GM21390 (cell line): ENCODE results near the gene NIN.
"Not testable (repeated sequence)": the region's sequence is repeated elsewhere in the genome, so short reads cannot be mapped to it uniquely, and the experiment has no call there.

ENCODE experiments used
- ATAC-seq: cut with Tn5 transposase; IDR thresholded peaks from one replicate; pipeline ENCODE4 v1.9.1; 2021; ENCODE audit not compliant: unreplicated experiment

The NIN gene

DNA sequence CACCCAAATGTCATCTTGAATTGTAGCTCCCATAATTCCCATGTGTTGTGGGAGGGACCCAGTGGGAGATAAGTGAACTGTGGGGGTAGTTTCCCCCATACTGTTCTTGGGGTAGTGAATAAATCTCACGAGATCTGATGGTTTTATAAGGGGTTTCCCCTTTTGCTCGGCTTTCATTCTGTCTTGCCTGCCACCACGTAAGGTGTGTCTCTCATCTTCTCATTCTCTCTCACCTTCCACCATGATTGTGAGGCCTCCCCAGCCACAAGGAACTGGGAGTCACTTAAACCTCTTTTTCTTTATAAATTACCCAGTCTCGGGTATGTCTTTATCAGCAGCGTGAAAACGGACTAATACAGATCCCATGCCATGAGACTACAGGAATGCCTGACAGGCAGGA lies 11.7 kb downstream of the NIN start:
- not testable (repeated sequence) for ATAC-seq

GRCh38 chr14:50816395-50817047 lies 14.4 kb downstream of the NIN start:
- no peak for ATAC-seq

DNA sequence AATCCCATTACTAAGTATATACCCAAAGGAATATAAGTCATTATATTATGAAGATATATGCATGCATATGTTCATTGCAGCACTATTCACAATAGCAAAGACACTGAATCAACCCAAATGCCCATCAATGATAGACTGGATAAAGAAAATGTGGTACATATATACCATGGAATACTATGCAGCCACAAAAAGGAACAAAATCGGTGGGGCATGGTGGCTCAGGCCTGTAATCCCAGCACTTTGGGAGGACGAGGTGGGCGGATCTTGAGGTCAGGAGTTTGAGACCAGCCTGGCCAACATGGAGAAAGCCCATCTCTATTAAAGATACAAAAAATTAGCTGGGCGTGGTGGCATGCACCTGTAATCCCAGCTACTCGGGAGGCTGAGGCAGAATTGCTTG lies 15.4 kb downstream of the NIN start:
- ATAC-seq, result not testable (repeated sequence)

DNA sequence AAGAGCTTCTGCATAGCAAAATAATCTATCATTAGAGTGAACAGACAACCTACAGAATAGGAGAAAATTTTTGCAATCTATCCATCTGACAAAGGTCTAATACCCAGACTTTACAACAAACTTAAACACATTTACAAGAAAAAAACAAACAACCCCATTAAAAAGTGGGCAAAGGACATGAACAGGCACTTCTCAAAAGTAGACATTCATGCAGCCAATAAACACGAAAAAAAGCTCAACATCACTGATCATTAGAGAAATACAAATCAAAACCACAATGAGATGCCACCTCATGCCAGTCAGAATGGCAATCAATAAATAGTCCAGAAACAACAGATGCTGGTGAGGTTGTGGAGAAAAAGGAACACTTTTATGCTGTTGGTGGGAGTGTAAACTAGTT lies 15.9 kb downstream of the NIN start:
- ATAC-seq, result not testable (repeated sequence)

- no peak for ATAC-seq
These were observed 16.8 kb downstream of the NIN start for GRCh38 chr14:50814161-50814560.

GRCh38 chr14:50813544-50813863 lies 17.5 kb downstream of the NIN start:
- peak; percentile 58 for ATAC-seq

- peak; percentile 14 for ATAC-seq
These were observed 18.0 kb downstream of the NIN start for GRCh38 chr14:50812856-50813543.

GRCh38 chr14:50812180-50812579 lies 18.8 kb downstream of the NIN start:
- no peak for ATAC-seq

DNA sequence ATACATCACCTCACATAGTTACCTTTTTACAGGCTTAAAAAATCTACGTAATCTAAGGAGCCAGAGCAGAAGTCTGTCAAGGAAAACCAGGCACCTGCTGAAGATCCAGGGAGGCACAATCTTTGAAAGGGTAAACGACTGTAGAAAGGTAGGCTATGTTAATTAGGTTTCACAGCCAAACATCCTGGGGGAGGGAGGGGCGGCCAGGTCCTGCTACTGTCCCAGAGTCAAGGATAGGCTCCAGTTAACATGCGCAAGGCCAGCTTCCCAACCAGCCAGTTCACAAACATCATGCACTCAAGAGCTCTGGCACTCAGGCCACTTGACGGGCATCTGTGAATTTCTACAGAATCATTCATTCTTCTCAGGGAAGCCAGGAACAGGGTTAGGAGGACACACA lies 22.9 kb downstream of the NIN start:
- no peak for ATAC-seq

DNA sequence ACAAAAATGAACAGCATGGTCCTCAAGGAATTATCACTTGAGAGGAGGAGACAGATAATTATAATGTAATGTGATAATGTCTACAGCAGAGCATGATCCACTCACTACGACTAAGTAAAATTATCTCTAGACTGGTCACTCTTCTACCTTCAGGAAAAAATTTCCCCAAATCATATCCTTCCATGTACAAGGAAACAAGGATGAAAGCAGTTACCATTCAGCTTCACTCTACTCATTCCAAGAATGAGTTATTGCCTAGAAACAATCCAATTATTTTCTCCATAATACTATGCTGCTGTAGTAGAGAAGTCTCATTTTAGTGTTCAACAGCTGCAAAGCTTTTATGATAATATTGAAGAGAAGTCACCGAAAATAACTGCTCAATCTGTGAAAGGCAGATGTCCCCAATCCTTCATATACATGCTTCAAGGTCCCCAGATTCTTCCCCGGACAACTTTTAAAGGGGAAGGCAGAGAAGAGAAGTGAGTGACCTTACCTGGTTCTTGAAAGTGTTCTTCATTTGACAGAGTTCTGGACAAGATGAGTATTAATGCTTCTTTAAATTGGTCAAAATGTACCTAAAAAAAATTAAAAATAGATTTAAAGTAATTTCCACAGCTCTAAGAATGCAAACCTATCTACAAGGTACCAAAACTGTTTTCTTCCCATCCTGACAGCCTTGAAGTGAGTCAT lies 24.6 kb downstream of the NIN start:
- ATAC-seq, result no peak

GRCh38 chr14:50805396-50805795 lies 25.6 kb downstream of the NIN start:
- no peak for ATAC-seq

GRCh38 chr14:50804181-50804721 lies 26.7 kb downstream of the NIN start:
- ATAC-seq, result no peak

DNA sequence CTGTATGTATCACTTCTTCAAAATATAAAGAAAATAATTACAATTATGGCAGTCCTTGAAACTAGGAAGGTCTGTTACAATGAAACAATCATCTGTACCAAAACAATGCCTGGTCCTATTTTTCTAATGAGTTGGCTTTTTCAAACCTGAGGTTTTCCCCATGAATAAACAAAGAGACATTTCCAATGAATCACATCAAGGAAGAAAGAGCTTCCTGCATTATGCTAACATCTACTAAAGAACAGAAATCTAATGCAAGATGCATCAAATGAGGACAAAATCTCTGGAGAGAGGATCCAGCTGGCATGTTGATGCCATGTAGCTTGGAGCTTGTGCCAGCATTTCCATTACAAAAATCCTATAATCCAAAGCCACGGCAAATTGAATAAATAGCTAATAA lies 29.3 kb downstream of the NIN start:
- no peak for ATAC-seq

DNA sequence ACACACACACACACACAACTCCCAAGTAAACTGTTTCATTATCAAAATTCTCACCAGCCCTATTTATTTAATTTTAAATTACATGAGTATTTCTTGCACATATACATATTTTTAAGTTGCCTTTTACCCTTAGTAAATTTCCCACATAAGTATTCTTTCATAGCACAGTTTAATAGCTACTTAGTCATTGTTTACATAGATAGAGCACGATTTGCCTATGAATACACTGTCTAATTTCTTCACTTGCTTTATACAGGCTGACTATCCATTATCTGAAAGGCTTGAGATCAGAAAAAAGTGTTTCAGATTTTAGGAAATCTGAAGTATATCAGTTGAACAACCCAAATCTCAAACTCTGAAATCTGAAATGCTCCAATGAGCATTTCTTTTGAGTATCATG lies 30.9 kb downstream of the NIN start:
- no peak for ATAC-seq

- peak; percentile 81 for ATAC-seq
These were observed 32.9 kb downstream of the NIN start for GRCh38 chr14:50798048-50798421.

DNA sequence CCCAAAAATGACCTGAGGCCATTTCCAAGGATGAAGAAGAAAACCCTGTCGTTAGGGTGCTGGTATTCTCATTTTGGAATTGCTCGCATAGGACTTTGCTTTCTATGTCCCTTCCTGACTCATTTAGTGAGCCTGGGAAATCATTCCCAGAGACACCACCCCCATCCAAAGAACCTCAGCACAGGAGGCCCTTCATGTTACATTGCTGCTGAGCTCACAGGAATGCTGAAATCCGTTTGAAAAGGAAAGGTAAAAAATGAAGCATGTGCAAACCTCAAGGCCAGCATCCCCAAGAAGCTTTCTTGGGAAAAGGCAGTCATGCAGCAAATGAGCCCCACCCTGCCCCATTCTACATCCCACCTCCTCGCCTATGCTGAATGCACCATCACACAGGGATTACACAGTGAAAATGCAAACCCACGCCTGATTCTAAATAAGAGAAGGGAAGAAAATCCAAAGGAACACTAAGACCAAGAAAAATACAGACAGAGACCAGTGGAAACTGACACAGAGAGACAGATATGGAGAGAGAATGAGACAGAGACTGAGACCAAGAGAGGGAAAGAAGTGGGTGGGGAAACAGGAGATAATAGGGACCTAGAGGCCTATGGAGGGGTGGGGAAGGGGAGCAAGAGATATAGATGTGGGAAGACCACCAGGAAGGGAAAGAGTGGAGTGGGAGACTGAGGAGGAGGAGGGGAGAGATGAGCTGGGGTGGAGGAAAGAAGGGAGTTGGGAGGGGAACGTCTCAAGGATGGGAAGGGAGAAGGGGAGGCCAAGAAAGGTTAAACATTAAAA lies 33.5 kb downstream of the NIN start:
- no peak for ATAC-seq

DNA sequence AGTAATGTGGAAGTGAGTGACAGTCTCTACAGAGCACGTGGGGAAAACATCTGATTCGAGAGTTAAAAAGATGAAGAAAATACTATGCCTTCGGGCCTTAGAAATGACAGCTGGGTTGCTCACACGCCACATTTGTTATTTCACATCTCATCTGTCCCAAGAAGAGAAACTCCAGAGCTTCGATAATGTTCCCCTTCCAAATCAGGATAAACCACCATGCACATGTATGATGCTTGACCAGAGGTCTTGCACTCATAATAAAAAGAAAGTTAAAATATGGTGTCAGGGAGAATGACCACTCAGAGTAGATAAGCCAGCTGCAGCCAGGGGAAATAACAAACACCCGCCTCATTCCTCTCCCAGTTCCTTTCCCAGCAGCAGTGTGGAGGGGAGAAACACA lies 34.6 kb downstream of the NIN start:
- ATAC-seq, result no peak

DNA sequence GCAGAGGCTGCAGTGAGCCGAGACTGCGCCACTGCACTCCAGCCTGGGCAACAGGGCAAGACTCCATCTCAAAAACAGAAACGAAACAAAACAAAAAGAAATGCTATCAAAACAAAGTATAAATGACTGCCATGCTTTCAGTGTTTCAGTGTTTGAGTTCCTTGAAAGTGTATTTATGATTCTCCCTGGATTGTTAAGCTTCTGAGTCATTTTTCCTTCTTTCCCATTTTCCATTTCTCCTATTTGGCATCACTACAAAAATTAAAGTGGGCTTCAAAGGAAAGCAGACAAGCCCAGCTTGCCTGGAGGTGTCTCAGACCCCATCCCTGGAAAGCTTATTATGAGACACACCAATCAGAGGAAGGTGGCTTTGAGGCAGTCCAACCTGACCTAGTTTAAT lies 35.1 kb downstream of the NIN start:
- no peak for ATAC-seq

DNA sequence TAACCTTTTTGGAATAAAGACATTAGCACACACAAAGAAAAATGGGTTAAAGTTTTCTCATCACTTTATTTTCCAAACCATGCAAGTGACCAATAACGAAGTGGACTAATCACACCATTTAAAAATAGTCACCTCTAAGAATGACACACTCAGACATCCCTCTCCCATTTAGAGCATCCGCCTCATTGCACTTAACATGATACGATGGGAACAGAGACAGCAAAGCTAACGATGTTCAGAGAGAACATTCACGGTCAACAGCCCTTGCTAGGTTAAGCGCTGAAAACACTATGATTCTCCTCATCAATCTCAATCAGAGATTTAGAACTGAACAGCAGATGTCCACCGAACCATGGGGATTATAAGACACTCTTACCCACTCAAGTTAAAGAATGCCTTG lies 35.8 kb downstream of the NIN start:
- no peak for ATAC-seq

DNA sequence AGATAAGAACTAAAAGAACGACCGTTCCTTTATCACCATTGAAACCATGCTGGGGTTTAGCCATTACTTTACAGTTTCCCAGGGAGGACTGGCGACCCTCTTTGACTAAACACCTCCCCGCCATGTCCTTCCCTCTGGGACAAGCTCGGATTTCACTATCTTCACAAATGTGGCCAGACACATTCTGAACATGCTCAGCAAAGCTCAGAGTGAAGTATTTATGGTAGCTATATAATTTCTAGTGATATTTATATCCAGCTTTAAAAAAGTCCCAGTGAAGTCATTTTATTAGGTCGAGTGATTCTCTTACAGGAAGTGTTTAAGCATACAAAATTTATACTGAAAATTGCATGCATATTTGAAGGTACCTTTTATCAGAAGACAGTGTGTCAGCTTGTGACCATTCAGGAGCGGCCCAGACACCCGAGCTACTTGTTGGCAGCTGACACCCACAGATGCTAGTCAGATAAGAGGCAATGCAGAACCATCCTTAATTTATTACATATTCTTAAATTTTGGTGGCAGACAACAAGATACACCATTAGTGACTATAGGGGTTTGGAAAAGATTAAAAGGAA lies 36.8 kb downstream of the NIN start:
- ATAC-seq, result no peak

DNA sequence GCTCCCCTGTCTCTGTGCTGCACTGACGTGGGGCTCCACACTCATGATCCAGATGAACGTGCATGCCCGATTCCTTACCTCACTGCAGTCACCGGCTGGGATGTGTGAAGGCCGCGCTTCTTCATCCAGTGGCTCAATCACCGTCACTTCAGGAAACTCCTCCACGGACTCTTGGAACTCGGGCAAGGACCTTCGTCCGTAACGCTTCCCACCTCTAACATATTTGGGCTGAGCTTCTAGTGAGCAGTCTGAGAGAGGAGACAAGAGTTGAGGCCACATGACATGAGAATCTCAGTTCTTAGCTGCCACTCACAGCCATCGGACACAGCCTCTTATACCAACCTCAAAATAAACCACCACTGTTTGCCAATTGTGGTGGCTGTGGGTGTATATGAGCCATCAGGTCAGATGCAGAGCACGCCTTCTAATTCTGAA lies 38.3 kb downstream of the NIN start:
- peak; percentile 20 for ATAC-seq
